Cerebellar cortex (tissue), 1 donor: ENCODE results near the gene USP8.

Experiments
- DNase-seq: peaks from one replicate; pipeline ENCODE4 v3.0.0-alpha.2; 2015; ENCODE audit warnings: low spot score

USP8 gene

GRCh38 chr15:50543556-50543955 lies 119.4 kb downstream of the USP8 start:
- DNase-seq = no peak

GRCh38 chr15:50544368-50544767 lies 120.2 kb downstream of the USP8 start:
- DNase-seq = no peak

- DNase-seq = no peak
Measured at GRCh38 chr15:50546566-50546965, 122.4 kb downstream of the USP8 start, which contains the start of gene USP50. Gene USP50, minus strand, starts transcription at chr15:50546666. Its CDS starts 141 bp downstream, at chr15:50546525.

GRCh38 chr15:50549326-50549725 lies 125.1 kb downstream of the USP8 start:
- DNase-seq = no peak

GRCh38 chr15:50552238-50552637 lies 128.0 kb downstream of the USP8 start:
- no peak for DNase-seq

GRCh38 chr15:50556642-50557371 lies 132.6 kb downstream of the USP8 start:
- DNase-seq = no peak

GRCh38 chr15:50558012-50558411 lies 133.8 kb downstream of the USP8 start:
- no peak for DNase-seq

GRCh38 chr15:50562735-50563640 lies 138.8 kb downstream of the USP8 start:
- no peak for DNase-seq

- DNase-seq = no peak
Measured at GRCh38 chr15:50563756-50564155, 139.6 kb downstream of the USP8 start.
